Measurements from ENCODE around the gene ADAM33. TPM values are rescaled to one million over a fixed set of nuclear protein-coding genes. Genes with fewer than 3 reads are reported as not detected.

ADAM33 gene
- total RNA-seq, 4 donors from 2014 or later = 27.3 to 94.4 (median 51.9) TPM

- ATAC-seq (ENCODE audit: low FRiP score) (no peak), DNase-seq (ENCODE audit: low spot score) (no peak)
- no peak for TF ChIP-seq CTCF (IDR thresholded peaks at IDR 0.05)
Measured at GRCh38 chr20:3652676-3653596, 28.9 kb downstream of the ADAM33 start.

GRCh38 chr20:3652221-3652620 is 29.6 kb downstream of the ADAM33 start:
- DNase-seq (ENCODE audit: low spot score) (no peak), ATAC-seq (ENCODE audit: low FRiP score) (no peak)
- TF ChIP-seq CTCF (IDR thresholded peaks at IDR 0.05) = no peak

- no peak for ATAC-seq (ENCODE audit: low FRiP score)
- TF ChIP-seq CTCF (IDR thresholded peaks at IDR 0.05) = no peak
- no peak for DNase-seq (ENCODE audit: low spot score)
Measured at GRCh38 chr20:3651204-3651962, 30.4 kb downstream of the ADAM33 start.

GRCh38 chr20:3648951-3649350 is 32.9 kb downstream of the ADAM33 start:
- DNase-seq (ENCODE audit: low spot score) (no peak), ATAC-seq (ENCODE audit: low FRiP score) (no peak)
- TF ChIP-seq CTCF (IDR thresholded peaks at IDR 0.05) = no peak

GRCh38 chr20:3647473-3647872 is 34.3 kb downstream of the ADAM33 start:
- DNase-seq (ENCODE audit: low spot score) (no peak), ATAC-seq (ENCODE audit: low FRiP score) (no peak)
- TF ChIP-seq CTCF (IDR thresholded peaks at IDR 0.05) = no peak

GRCh38 chr20:3646651-3647050 is 35.2 kb downstream of the ADAM33 start:
- no peak for ATAC-seq (ENCODE audit: low FRiP score)
- DNase-seq (ENCODE audit: low spot score) = no peak
- no peak for TF ChIP-seq CTCF (IDR thresholded peaks at IDR 0.05)
